ENCODE results near the gene UFL1.

Gene UFL1

DNA sequence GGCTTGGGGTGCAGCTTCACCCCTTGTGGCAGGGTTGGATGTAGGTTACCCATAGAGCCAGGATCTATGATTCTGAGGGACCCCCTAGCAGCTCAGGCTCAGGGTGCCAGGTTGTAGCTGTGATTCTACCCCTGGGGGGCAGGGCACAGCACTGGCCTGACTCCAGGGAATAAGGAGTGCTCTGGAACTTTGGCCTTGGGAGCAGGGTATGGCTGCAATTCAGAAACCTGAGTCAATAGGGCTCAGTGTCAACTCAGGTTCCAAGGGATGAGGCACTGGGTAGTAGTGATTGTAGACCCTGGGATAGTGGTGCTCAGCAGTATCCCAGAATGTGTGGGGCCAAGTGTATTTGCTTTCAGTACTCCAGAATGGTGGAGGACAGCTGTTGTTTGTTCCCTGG is 49.9 kb downstream of the UFL1 start:
- DNase-seq (ENCODE audit: low read depth in 2 of 2) = no peak

GRCh38 chr6:96575359-96575758 is 53.8 kb downstream of the UFL1 start:
- no peak for DNase-seq (ENCODE audit: low read depth in 2 of 2)

DNA sequence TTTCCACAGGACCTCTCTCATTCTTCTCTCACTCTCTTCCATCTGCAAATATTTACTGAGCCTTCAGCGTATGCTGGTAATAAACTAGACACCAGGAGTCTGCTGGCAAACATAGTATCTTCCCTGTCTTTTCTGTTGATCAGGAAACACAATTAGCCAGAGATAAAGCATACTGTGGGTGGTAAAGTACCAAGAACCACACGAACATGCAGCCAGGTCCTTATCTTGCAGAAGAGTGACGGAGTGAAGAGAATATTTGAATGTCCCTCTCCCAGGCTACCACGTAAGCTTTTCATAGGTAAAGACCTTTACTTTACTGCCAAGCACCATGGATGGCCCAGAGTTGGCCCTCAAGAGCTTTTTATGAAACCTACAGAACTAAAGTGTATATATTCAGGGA is 54.6 kb downstream of the UFL1 start:
- no peak for DNase-seq (ENCODE audit: low read depth in 2 of 2)

- no peak for DNase-seq (ENCODE audit: low read depth in 2 of 2)
Measured at GRCh38 chr6:96582021-96582420, 60.4 kb downstream of the UFL1 start.

DNA sequence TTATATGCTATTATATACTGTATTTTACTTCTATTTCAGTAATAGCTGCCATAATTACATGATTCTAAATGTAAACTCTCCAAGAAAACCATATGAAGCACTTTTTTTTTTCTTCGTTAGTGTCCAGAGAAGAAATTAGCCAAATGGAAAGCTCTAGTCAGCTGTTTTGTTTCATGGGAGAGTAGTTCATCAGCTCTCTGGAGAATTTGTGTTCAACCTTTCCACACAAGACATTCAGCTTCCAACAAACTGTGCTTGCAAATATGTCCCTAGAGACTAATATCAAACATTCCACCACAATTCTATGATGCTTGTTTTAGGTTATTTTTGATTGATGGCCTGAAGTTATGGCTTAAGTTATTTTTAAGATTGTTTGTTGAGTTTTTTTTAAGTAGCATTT is 60.8 kb downstream of the UFL1 start:
- DNase-seq (ENCODE audit: low read depth in 2 of 2) = no peak

GRCh38 chr6:96604420-96604819 is 82.8 kb downstream of the UFL1 start:
- DNase-seq (ENCODE audit: low read depth in 2 of 2) = no peak

Measured in stimulated activated CD8-positive, alpha-beta memory T cell treated with anti-CD3 and anti-CD28 coated beads, Interleukin-15, amount 100 ng/mL, for 48 hours (primary cell).